ACHN (cell line): ENCODE data around the gene SNAI3.

ENCODE experiments used
- DNase-seq: peaks from one replicate; pipeline ENCODE4 v3.0.0-alpha.2; 2015
- in situ Hi-C: cut with HindIII; loops from 2 replicates; pipeline ENCODE4 v1.10.0; 2017; ENCODE audit warnings: low sequenced_read_pairs, low pct_ligation_motif_present, low pct_unique_long_range_greater_than_20kb

Gene SNAI3

GRCh38 chr16:88695218-88695617 lies 8.9 kb upstream of the SNAI3 start:
- no peak for DNase-seq
- in situ Hi-C loops, result no loop called here

GRCh38 chr16:88694221-88695087 lies 8.1 kb upstream of the SNAI3 start:
- no peak for DNase-seq
- in situ Hi-C loops, result no loop called here

- in situ Hi-C loops, result no loop called here
- no peak for DNase-seq
Observed at GRCh38 chr16:88693420-88694177, 7.3 kb upstream of the SNAI3 start.

- in situ Hi-C loops, result no loop called here
- no peak for DNase-seq
Observed at GRCh38 chr16:88692861-88693260, 6.6 kb upstream of the SNAI3 start.

GRCh38 chr16:88691924-88692560 lies 5.7 kb upstream of the SNAI3 start:
- in situ Hi-C loops, result no loop called here
- no peak for DNase-seq

- DNase-seq, result no peak
- in situ Hi-C loops, result no loop called here
Observed at GRCh38 chr16:88691129-88691813, 5.0 kb upstream of the SNAI3 start.

GRCh38 chr16:88690341-88691128 lies 4.2 kb upstream of the SNAI3 start:
- no peak for DNase-seq
- in situ Hi-C loops, result no loop called here

GRCh38 chr16:88688013-88688778 lies 1.9 kb upstream of the SNAI3 start:
- in situ Hi-C loops, result no loop called here
- DNase-seq, result no peak

GRCh38 chr16:88687676-88688012 lies 1.3 kb upstream of the SNAI3 start:
- DNase-seq, result no peak
- in situ Hi-C loops, result no loop called here

- in situ Hi-C loops, result no loop called here
- DNase-seq, result no peak
Observed at GRCh38 chr16:88687254-88687576, 908 bp upstream of the SNAI3 start.

GRCh38 chr16:88686062-88686438 lies 257 bp downstream of the SNAI3 start:
- no peak for DNase-seq
- in situ Hi-C loops, result no loop called here

GRCh38 chr16:88685156-88686061 lies 898 bp downstream of the SNAI3 start:
- in situ Hi-C loops, result no loop called here
- DNase-seq, result peak; percentile 59

- no peak for DNase-seq
- in situ Hi-C loops, result no loop called here
Observed at GRCh38 chr16:88684569-88685155, 1.6 kb downstream of the SNAI3 start.

GRCh38 chr16:88681709-88682451 lies 4.4 kb downstream of the SNAI3 start:
- no peak for DNase-seq
- in situ Hi-C loops, result no loop called here

GRCh38 chr16:88681084-88681680 lies 5.1 kb downstream of the SNAI3 start:
- in situ Hi-C loops, result no loop called here
- peak; percentile 29 for DNase-seq
